Skin epidermis (tissue), 12 donors: ENCODE measurements around the gene C19orf33.

Experiments
- H3K27ac ChIP-seq, 21 experiments: fragments of 200-600 bp; sonication (generic) in 11 of 21; one replicate each; pipeline ENCODE4 v1.5.0; 2020; ENCODE audit warnings: mild to moderate bottlenecking in 3 of 21, inconsistent platforms in 2 of 21, moderate library complexity in 2 of 21
- H3K4me3 ChIP-seq, 7 experiments: fragments of 200-600 bp; sonication (generic) in 2 of 7; one replicate each; pipeline ENCODE4 v1.5.0; 2020; ENCODE audit warnings: inconsistent platforms in 2 of 7, mild to moderate bottlenecking in 2 of 7, moderate library complexity in 1 of 7

Gene C19orf33

GRCh38 chr19:38277969-38278680 is 25.9 kb upstream of the C19orf33 start:
- Histone ChIP-seq H3K4me3 (no peak overlapping the region), H3K27ac (peak overlapping the region in 16 of 21 experiments; percentile 2 to 82 (median 55))

- Histone ChIP-seq H3K4me3 (no peak overlapping the region), H3K27ac (peak overlapping the region in 8 of 21 experiments; percentile 2 to 82 (median 50))
Observed at GRCh38 chr19:38278751-38279150, 25.3 kb upstream of the C19orf33 start.

- H3K4me3 ChIP-seq, result no peak overlapping the region
- H3K27ac ChIP-seq, result peak overlapping the region in 6 of 21 experiments; percentile 16 to 73 (median 37)
Observed at GRCh38 chr19:38280030-38280921, 23.8 kb upstream of the C19orf33 start.

GRCh38 chr19:38281811-38282566 is 22.1 kb upstream of the C19orf33 start:
- H3K4me3 ChIP-seq, result no peak overlapping the region
- peak overlapping the region in 5 of 21 experiments; percentile 11 to 61 (median 22) for H3K27ac ChIP-seq

GRCh38 chr19:38283271-38283670 is 20.8 kb upstream of the C19orf33 start:
- H3K27ac ChIP-seq, result peak overlapping the region in 5 of 21 experiments; percentile 0 to 34 (median 27)
- H3K4me3 ChIP-seq, result no peak overlapping the region

- Histone ChIP-seq H3K27ac (peak overlapping the region in 10 of 21 experiments; percentile 1 to 62 (median 53)), H3K4me3 (no peak overlapping the region)
Observed at GRCh38 chr19:38284422-38284821, 19.6 kb upstream of the C19orf33 start.

- H3K4me3 ChIP-seq, result no peak overlapping the region
- no peak overlapping the region for H3K27ac ChIP-seq
Observed at GRCh38 chr19:38285567-38285966, 18.5 kb upstream of the C19orf33 start.

GRCh38 chr19:38287604-38288003 is 16.4 kb upstream of the C19orf33 start:
- peak overlapping the region in 3 of 21 experiments; percentile 29 to 58 (median 39) for H3K27ac ChIP-seq
- no peak overlapping the region for H3K4me3 ChIP-seq

GRCh38 chr19:38288123-38288855 is 15.8 kb upstream of the C19orf33 start:
- H3K27ac ChIP-seq, result peak overlapping the region in 5 of 21 experiments; percentile 17 to 58 (median 39)
- no peak overlapping the region for H3K4me3 ChIP-seq

- no peak overlapping the region for H3K4me3 ChIP-seq
- peak overlapping the region in 19 of 21 experiments; percentile 29 to 82 (median 71) for H3K27ac ChIP-seq
Observed at GRCh38 chr19:38289955-38290354, 14.1 kb upstream of the C19orf33 start.

GRCh38 chr19:38290631-38291147 is 13.4 kb upstream of the C19orf33 start:
- no peak overlapping the region for H3K4me3 ChIP-seq
- peak overlapping the region in 19 of 21 experiments; percentile 29 to 82 (median 71) for H3K27ac ChIP-seq

- Histone ChIP-seq H3K27ac (peak overlapping the region in 16 of 21 experiments; percentile 18 to 82 (median 70)), H3K4me3 (no peak overlapping the region)
Observed at GRCh38 chr19:38291855-38292254, 12.2 kb upstream of the C19orf33 start.

- H3K27ac ChIP-seq, result peak overlapping the region in 2 of 21 experiments; percentile 9 to 19
- H3K4me3 ChIP-seq, result no peak overlapping the region
Observed at GRCh38 chr19:38293281-38293680, 10.8 kb upstream of the C19orf33 start.

- Histone ChIP-seq H3K4me3 (no peak overlapping the region), H3K27ac (peak overlapping the region in 3 of 21 experiments; percentile 6 to 62 (median 32))
Observed at GRCh38 chr19:38294090-38294489, 10.0 kb upstream of the C19orf33 start.

- Histone ChIP-seq H3K27ac (peak overlapping the region in 5 of 21 experiments; percentile 14 to 40 (median 26)), H3K4me3 (no peak overlapping the region)
Observed at GRCh38 chr19:38298821-38299680, 5.0 kb upstream of the C19orf33 start.

GRCh38 chr19:38304352-38304865 is 358 bp downstream of the C19orf33 start:
- peak overlapping the region; percentile 4 to 33 (median 28) for H3K4me3 ChIP-seq
- peak overlapping the region; percentile 22 to 92 (median 79) for H3K27ac ChIP-seq

GRCh38 chr19:38304866-38305429 is 897 bp downstream of the C19orf33 start:
- H3K27ac ChIP-seq, result peak overlapping the region; percentile 22 to 92 (median 79)
- peak overlapping the region; percentile 4 to 33 (median 28) for H3K4me3 ChIP-seq
